Measurements from ENCODE around the gene MOV10L1. TPM values are rescaled to one million over a fixed set of nuclear protein-coding genes. Genes with fewer than 3 reads are reported as not detected.

The MOV10L1 gene
- total RNA-seq, 1 donor from 2014 or later = not detected

GRCh38 chr22:50078761-50079160 lies 11.0 kb upstream of the MOV10L1 start:
- DNase-seq (ENCODE audit: low spot score in 2 of 2) = no peak
- H3K4me3 ChIP-seq = no peak overlapping the region
- no peaks in the 10 kb centered on the region for H3K36me3 ChIP-seq
- H3K4me1 ChIP-seq = no peaks in the 10 kb centered on the region
- no peaks in the 10 kb centered on the region for H3K27me3 ChIP-seq
- intact Hi-C loops (cut with DNase I) = no loop called here
- H3K9me3 ChIP-seq = no peaks in the 10 kb centered on the region
- TF ChIP-seq CTCF (IDR thresholded peaks at IDR 0.05) = no peak
- H3K27ac ChIP-seq = no peak overlapping the region

DNA sequence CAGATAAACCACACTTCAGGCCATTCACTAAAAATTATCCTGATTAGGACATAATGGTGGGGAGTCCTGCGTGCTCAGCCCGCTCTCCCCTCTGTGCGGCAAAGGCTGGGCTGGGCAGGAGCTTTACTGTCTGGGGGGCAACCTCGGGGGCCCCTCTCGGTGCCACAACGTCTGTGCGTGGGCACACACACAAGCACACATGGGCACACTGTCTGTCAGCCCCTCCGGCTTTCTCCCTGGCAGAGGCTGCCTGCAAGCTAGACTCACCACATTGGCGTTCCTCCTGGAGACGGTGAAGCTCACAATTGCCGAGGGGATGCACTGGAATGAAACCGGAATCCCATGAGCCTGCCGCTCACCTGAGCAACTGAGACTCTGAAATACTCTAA lies 9.7 kb upstream of the MOV10L1 start:
- H3K36me3 ChIP-seq = no peaks in the 10 kb centered on the region
- H3K9me3 ChIP-seq = no peaks in the 10 kb centered on the region
- no peaks in the 10 kb centered on the region for H3K4me1 ChIP-seq
- H3K4me3 ChIP-seq = no peak overlapping the region
- H3K27ac ChIP-seq = no peak overlapping the region
- intact Hi-C loops (cut with DNase I) = no loop called here
- DNase-seq (ENCODE audit: low spot score in 2 of 2) = no peak
- TF ChIP-seq CTCF (IDR thresholded peaks at IDR 0.05) = no peak
- no peaks in the 10 kb centered on the region for H3K27me3 ChIP-seq

DNA sequence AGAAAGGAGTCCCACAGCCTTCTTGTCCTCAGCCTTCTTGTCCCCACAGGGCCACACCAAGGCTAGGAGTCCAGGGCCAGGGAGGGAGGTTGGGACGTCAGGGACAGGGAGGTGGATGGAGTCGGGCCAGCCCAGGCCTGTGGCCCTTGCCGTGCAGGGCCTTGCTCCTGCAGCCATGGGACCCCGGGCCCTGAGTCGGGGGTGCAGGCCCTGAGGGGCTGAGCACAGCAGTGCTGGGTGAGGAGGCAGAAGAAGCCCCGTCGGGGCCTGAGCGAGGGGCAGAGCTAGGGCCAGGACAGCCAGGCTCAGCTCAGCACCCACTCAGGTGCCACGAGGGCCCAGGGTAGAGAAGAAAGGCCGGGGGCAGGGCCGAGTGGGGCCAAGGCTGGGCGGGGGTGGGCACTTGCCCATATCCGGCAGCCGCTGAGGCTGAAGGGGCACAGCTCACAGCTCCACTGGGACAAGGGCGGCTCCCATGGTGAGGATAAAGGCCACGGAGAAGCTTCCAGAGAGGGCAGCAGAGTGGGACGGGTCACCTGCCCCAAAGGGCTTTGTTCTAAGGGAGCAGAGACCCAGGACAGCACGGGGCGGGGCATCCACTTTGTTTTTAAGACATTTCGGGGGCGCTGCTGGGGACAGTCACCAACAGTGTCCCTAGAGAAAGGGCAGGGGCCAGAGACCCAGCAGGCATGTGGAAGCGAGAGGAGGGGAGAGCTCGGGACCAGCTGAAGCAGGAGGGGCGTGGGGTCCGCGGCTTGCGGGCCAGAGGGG lies 8.2 kb upstream of the MOV10L1 start:
- Histone ChIP-seq H3K36me3 (no peaks in the 10 kb centered on the region), H3K4me1 (no peaks in the 10 kb centered on the region), H3K27ac (no peak overlapping the region), H3K9me3 (no peaks in the 10 kb centered on the region), H3K4me3 (no peak overlapping the region), H3K27me3 (no peaks in the 10 kb centered on the region)
- DNase-seq (ENCODE audit: low spot score in 2 of 2) = no peak
- intact Hi-C loops (cut with DNase I) = no loop called here
- TF ChIP-seq CTCF (IDR thresholded peaks at IDR 0.05) = no peak

DNA sequence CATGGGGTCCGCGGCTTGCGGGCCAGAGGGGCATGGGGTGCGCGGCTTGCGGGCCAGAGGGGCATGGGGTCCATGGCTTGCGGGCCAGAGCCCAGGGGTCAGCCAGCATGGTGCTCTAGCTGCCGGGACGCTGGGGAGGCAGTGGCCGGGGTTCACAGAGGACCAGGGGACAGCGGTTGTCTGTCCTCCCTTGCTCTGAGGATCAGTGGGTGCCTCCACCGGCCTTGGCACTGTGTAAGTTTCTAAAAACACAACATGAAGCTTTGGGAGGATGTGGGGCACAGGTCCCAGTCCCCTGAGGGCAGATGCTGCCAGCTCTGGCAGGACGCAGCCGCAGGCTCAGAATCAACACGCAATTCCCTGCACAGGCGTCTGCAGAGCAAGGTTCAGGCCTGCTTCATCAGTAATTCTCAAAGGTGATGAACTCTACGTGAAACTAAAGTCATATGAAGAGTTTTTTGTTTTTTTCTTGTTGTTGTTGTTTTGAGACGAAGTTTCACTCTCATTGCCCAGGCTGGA lies 7.5 kb upstream of the MOV10L1 start:
- Histone ChIP-seq H3K36me3 (no peaks in the 10 kb centered on the region), H3K4me3 (no peak overlapping the region), H3K27ac (no peak overlapping the region), H3K27me3 (no peaks in the 10 kb centered on the region), H3K4me1 (peaks cover 0 to 4% of the 10 kb centered on the region in 2 donors), H3K9me3 (no peaks in the 10 kb centered on the region)
- no peak for TF ChIP-seq CTCF (IDR thresholded peaks at IDR 0.05)
- DNase-seq (ENCODE audit: low spot score in 2 of 2) = no peak
- intact Hi-C loops (cut with DNase I) = no loop called here

GRCh38 chr22:50082961-50083461 lies 6.8 kb upstream of the MOV10L1 start:
- Histone ChIP-seq H3K27ac (no peak overlapping the region), H3K36me3 (no peaks in the 10 kb centered on the region), H3K27me3 (no peaks in the 10 kb centered on the region), H3K9me3 (no peaks in the 10 kb centered on the region), H3K4me3 (no peak overlapping the region), H3K4me1 (peaks cover 0 to 4% of the 10 kb centered on the region in 2 donors)
- no peak for DNase-seq (ENCODE audit: low spot score in 2 of 2)
- intact Hi-C loops (cut with DNase I) = no loop called here
- no peak for TF ChIP-seq CTCF (IDR thresholded peaks at IDR 0.05)

Data from ascending aorta (tissue), 2 donors.